Astrocyte (in vitro differentiated cells and primary cell): ENCODE data around the gene CENPB.

Experiments
- CTCF ChIP-seq: IDR thresholded peaks from 2 replicates; pipeline ENCODE4 v1.5.1; 2011; ENCODE audit warnings: low read depth, mild to moderate bottlenecking, inconsistent platforms, low read length, moderate library complexity; ENCODE audit not compliant: insufficient read depth
- EZH2 ChIP-seq: IDR thresholded peaks from 2 replicates; pipeline ENCODE4 v1.6.1; 2012; ENCODE audit warnings: mild to moderate bottlenecking, low read length, inconsistent platforms; ENCODE audit not compliant: insufficient read depth

- no peak for TF ChIP-seq CTCF
- no peak for TF ChIP-seq EZH2
Measured at GRCh38 chr20:3800256-3800877, 13.8 kb upstream of the CENPB start.
